ENCODE measurements around the gene DCDC2C.

- no peak for TF ChIP-seq ZNF510 (tag by site-specific recombination; IDR thresholded peaks at IDR 0.05; ENCODE audit: insufficient replicate concordance)
- no peak for TF ChIP-seq ZNF785 (tag by site-specific recombination; IDR thresholded peaks at IDR 0.05)
- TF ChIP-seq CTCF (tag by site-specific recombination; IDR thresholded peaks at IDR 0.05): no peak
- TF ChIP-seq PRDM1 (tag by site-specific recombination; IDR thresholded peaks at IDR 0.05): no peak
- no peak for TF ChIP-seq ZNF274 (IDR thresholded peaks at IDR 0.05; ENCODE audit: low read length)
- TF ChIP-seq ZNF274 (tag by site-specific recombination; IDR thresholded peaks at IDR 0.05; ENCODE audit: borderline replicate concordance): no peak
- no peak for TF ChIP-seq REST (tag by site-specific recombination; IDR thresholded peaks at IDR 0.05)
- TF ChIP-seq ZNF645 (tag by site-specific recombination; IDR thresholded peaks at IDR 0.05): no peak
- TF ChIP-seq ZNF488 (tag by site-specific recombination; IDR thresholded peaks at IDR 0.05): no peak
- no peak for TF ChIP-seq YY1 (tag by site-specific recombination; IDR thresholded peaks at IDR 0.05)
- no peak for TF ChIP-seq SETDB1 (IDR thresholded peaks at IDR 0.05; ENCODE audit: insufficient read length, low read length)
- no peak for TF ChIP-seq ZNF23 (tag by site-specific recombination; IDR thresholded peaks at IDR 0.05; ENCODE audit: borderline replicate concordance)
Measured at GRCh38 chr2:3759331-3759730, 56.0 kb downstream of the DCDC2C start.

Measured in HEK293 (cell line).